ENCODE data around the gene ZW10. TPM values are rescaled to one million over a fixed set of nuclear protein-coding genes. Genes with fewer than 3 reads are reported as not detected.

ZW10 gene
- total and polyA plus RNA-seq, 2 of the 13 experiments (the other 11 are each of a cell fraction or from before 2014, with no cell fraction given): 5.8 to 31.3 TPM

DNA sequence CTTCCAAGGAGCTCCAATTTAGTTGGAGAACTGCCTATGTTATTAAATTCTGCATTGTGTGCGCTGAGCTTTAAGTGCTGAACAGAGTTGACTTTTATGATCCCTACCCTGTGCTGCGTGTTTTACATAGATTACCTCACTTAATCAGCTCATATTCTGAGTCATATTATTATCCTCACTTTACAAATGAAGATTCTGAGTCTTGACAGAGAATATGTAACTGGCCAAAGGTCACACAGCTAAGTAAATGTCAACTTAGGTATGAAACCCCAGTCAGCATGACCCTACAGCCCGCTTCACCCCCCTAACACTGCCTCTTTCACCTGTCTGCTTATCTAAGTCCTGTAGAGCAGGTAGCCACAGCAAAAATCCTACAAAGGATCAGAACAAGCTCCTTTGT, 47.6 kb downstream of the ZW10 start:
- TF ChIP-seq FOXC1 (CRISPR knock-in tag; IDR thresholded peaks at IDR 0.05; ENCODE audit: borderline replicate concordance): no peak
- 0 out of 3 replicates have a peak, but pooled peaks have one; percentile 18 for ATAC-seq
- Histone ChIP-seq H3K4me3 (replicated peaks in 1 of 3; ENCODE audit: insufficient read depth in 1 of 3, low read depth in 2 of 3, low read length in 3 of 3) (no peak overlapping the region), H3K27ac (ENCODE audit: extremely low read length, insufficient read depth, low read length) (no peak overlapping the region), H2AFZ (ENCODE audit: low read length) (no peak overlapping the region), H3K9me3 (ENCODE audit: low read length) (no peaks in the 10 kb centered on the region), H3K27me3 (ENCODE audit: control insufficient read depth in 1 of 2, insufficient read depth in 2 of 2, low read length in 2 of 2) (no peaks in the 10 kb centered on the region), H3K4me2 (ENCODE audit: low read depth, low read length) (no peak overlapping the region; the same call in 1 of the 2 replicates), H3K79me2 (ENCODE audit: insufficient read depth, low read length) (no peaks in the 10 kb centered on the region), H4K20me1 (ENCODE audit: insufficient read depth, low read length) (no peaks in the 10 kb centered on the region), H3K36me3 (replicated peaks in 1 of 2; ENCODE audit: control insufficient read depth in 1 of 2, insufficient read depth in 2 of 2, low read length in 2 of 2) (no peaks in the 10 kb centered on the region; a peak in 1 of 5 replicates), H3K4me1 (ENCODE audit: insufficient read depth, low read length) (peaks cover 37% of the 10 kb centered on the region), H3K9ac (ENCODE audit: insufficient read depth, low read depth, low read length) (no peak overlapping the region)
- BruUV-seq (replicated peaks): no TSS peak
- ChIA-PET POLR2A (no interaction called here), CTCF (ENCODE audit: low intra/inter-chr PET ratio, low total read pairs) (no interaction called here)
- no peak for FAIRE-seq
- WGBS (ENCODE audit: low lambda C conversion rate): 82% methylated on average over 3 of the region's 3 CpGs
- intact Hi-C loops (cut with micrococcal nuclease; ENCODE audit: unreplicated experiment) (no loop called here), in situ Hi-C loops (cut with HindIII; ENCODE audit: extremely low pct_ligation_motif_present, low pct_unique_long_range_greater_than_20kb) (loop anchor here (25.0 kb wide), 1 partner anchor 189 kb away; no protein-coding TSS in a partner anchor)
- DNase-seq (ENCODE audit: low spot score): peak; percentile 16

DNA sequence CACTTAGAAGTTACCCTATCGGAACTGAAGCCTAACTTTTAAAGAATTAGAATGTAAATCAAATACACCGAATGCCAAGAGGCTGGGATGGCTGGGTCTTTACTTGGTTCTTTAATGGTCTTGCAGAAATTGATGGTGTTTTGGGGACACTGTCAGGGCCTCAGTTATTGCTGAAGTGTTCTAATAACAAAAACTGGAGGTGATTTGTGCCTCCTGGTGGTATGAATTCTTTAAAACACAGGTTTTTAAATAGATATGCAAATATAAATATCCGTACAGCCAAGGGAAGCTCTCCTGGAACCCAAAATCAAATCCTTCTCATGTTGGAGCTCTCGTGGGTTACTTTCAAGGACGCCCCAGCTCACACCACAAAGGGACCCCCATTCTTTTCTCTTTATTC, 48.1 kb downstream of the ZW10 start:
- no peak for TF ChIP-seq ZNF792 (CRISPR knock-in tag; IDR thresholded peaks at IDR 0.05)
- POLR2A ChIA-PET: no interaction called here
- H3K9ac ChIP-seq (ENCODE audit: insufficient read depth, low read depth, low read length): no peak overlapping the region
- no peak overlapping the region for H3K27ac ChIP-seq (ENCODE audit: extremely low read length, insufficient read depth, low read length)
- in situ Hi-C loops (cut with HindIII; ENCODE audit: extremely low pct_ligation_motif_present, low pct_unique_long_range_greater_than_20kb): loop anchor here (25.0 kb wide), 1 partner anchor 188 kb away; no protein-coding TSS in a partner anchor
- no peak overlapping the region for H2AFZ ChIP-seq (ENCODE audit: low read length)
- 93% methylated on average over 5 of the region's 5 CpGs for WGBS (ENCODE audit: low lambda C conversion rate)
- DNase-seq (ENCODE audit: low spot score): no peak
- H3K9me3 ChIP-seq (ENCODE audit: low read length): no peaks in the 10 kb centered on the region
- H3K4me2 ChIP-seq (ENCODE audit: low read depth, low read length): no peak overlapping the region
- no TSS peak for BruUV-seq (replicated peaks)
- no peaks in the 10 kb centered on the region for H4K20me1 ChIP-seq (ENCODE audit: insufficient read depth, low read length)
- FAIRE-seq: no peak
- no peaks in the 10 kb centered on the region for H3K27me3 ChIP-seq (ENCODE audit: control insufficient read depth in 1 of 2, insufficient read depth in 2 of 2, low read length in 2 of 2)
- CTCF ChIA-PET (ENCODE audit: low intra/inter-chr PET ratio, low total read pairs): no interaction called here
- H3K36me3 ChIP-seq (replicated peaks in 1 of 2; ENCODE audit: control insufficient read depth in 1 of 2, insufficient read depth in 2 of 2, low read length in 2 of 2): no peaks in the 10 kb centered on the region; a peak in 1 of 5 replicates
- ATAC-seq: no peak
- H3K79me2 ChIP-seq (ENCODE audit: insufficient read depth, low read length): no peaks in the 10 kb centered on the region
- H3K4me3 ChIP-seq (replicated peaks in 1 of 3; ENCODE audit: insufficient read depth in 1 of 3, low read depth in 2 of 3, low read length in 3 of 3): no peak overlapping the region
- intact Hi-C loops (cut with micrococcal nuclease; ENCODE audit: unreplicated experiment): no loop called here
- H3K4me1 ChIP-seq (ENCODE audit: insufficient read depth, low read length): peaks cover 37% of the 10 kb centered on the region

DNA sequence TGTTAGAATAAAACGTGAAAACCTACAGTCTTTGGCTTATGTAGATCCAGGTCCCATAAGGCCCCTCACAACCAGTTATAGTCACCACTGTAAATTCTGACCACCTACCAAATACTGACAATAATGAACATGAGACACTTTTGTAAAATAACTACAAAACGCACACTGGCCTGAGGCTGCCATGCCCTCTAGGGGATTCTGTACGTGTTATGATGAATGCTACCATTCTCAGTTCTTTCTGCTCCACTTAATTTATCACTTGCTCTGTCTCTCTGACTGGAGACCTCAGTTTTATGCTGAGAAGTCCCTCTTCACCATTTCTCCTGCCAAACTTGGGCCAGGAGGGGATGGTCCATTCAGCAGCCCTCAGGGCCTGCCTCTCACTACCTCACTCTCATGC, 48.7 kb downstream of the ZW10 start:
- ATAC-seq (no peak), FAIRE-seq (no peak), DNase-seq (ENCODE audit: low spot score) (no peak)
- Histone ChIP-seq H3K27me3 (ENCODE audit: control insufficient read depth in 1 of 2, insufficient read depth in 2 of 2, low read length in 2 of 2) (no peaks in the 10 kb centered on the region), H3K79me2 (ENCODE audit: insufficient read depth, low read length) (no peaks in the 10 kb centered on the region), H3K9ac (ENCODE audit: insufficient read depth, low read depth, low read length) (no peak overlapping the region), H3K36me3 (replicated peaks in 1 of 2; ENCODE audit: control insufficient read depth in 1 of 2, insufficient read depth in 2 of 2, low read length in 2 of 2) (no peaks in the 10 kb centered on the region; a peak in 1 of 5 replicates), H4K20me1 (ENCODE audit: insufficient read depth, low read length) (no peaks in the 10 kb centered on the region), H3K27ac (ENCODE audit: extremely low read length, insufficient read depth, low read length) (no peak overlapping the region), H2AFZ (ENCODE audit: low read length) (no peak overlapping the region), H3K4me1 (ENCODE audit: insufficient read depth, low read length) (peaks cover 37% of the 10 kb centered on the region), H3K9me3 (ENCODE audit: low read length) (no peaks in the 10 kb centered on the region), H3K4me3 (replicated peaks in 1 of 3; ENCODE audit: insufficient read depth in 1 of 3, low read depth in 2 of 3, low read length in 3 of 3) (no peak overlapping the region), H3K4me2 (ENCODE audit: low read depth, low read length) (no peak overlapping the region)
- ChIA-PET POLR2A (no interaction called here), CTCF (ENCODE audit: low intra/inter-chr PET ratio, low total read pairs) (no interaction called here)
- intact Hi-C loops (cut with micrococcal nuclease; ENCODE audit: unreplicated experiment) (no loop called here), in situ Hi-C loops (cut with HindIII; ENCODE audit: extremely low pct_ligation_motif_present, low pct_unique_long_range_greater_than_20kb) (loop anchor here (25.0 kb wide), 1 partner anchor 187 kb away; no protein-coding TSS in a partner anchor)
- WGBS (ENCODE audit: low lambda C conversion rate): 78% methylated on average over 3 of the region's 3 CpGs
- BruUV-seq (replicated peaks): no TSS peak
- no peak for TF ChIP-seq ZNF33A (CRISPR knock-in tag; IDR thresholded peaks at IDR 0.05; ENCODE audit: borderline replicate concordance)
- no peak for TF ChIP-seq ZNF709 (CRISPR knock-in tag; IDR thresholded peaks at IDR 0.05)
- TF ChIP-seq MEIS2 (CRISPR knock-in tag; IDR thresholded peaks at IDR 0.05): no peak
- no peak for TF ChIP-seq ZNF224 (CRISPR knock-in tag; IDR thresholded peaks at IDR 0.05)

Measured in HepG2 (cell line).